Measurements from ENCODE around the gene SEC63.

- TF ChIP-seq, protein P1, sequence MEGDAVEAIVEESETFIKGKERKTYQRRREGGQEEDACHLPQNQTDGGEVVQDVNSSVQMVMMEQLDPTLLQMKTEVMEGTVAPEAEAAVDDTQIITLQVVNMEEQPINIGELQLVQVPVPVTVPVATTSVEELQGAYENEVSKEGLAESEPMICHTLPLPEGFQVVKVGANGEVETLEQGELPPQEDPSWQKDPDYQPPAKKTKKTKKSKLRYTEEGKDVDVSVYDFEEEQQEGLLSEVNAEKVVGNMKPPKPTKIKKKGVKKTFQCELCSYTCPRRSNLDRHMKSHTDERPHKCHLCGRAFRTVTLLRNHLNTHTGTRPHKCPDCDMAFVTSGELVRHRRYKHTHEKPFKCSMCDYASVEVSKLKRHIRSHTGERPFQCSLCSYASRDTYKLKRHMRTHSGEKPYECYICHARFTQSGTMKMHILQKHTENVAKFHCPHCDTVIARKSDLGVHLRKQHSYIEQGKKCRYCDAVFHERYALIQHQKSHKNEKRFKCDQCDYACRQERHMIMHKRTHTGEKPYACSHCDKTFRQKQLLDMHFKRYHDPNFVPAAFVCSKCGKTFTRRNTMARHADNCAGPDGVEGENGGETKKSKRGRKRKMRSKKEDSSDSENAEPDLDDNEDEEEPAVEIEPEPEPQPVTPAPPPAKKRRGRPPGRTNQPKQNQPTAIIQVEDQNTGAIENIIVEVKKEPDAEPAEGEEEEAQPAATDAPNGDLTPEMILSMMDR (IDR thresholded peaks at IDR 0.05) = no peak
- TF ChIP-seq POLR2A (IDR thresholded peaks at IDR 0.05) = no peak
- no peak for TF ChIP-seq EP300 (IDR thresholded peaks at IDR 0.05; ENCODE audit: low read depth)
Observed at GRCh38 chr6:107849325-107849724, 108.7 kb downstream of the SEC63 start.
